ENCODE results near the gene TGIF2.

Gene TGIF2

DNA sequence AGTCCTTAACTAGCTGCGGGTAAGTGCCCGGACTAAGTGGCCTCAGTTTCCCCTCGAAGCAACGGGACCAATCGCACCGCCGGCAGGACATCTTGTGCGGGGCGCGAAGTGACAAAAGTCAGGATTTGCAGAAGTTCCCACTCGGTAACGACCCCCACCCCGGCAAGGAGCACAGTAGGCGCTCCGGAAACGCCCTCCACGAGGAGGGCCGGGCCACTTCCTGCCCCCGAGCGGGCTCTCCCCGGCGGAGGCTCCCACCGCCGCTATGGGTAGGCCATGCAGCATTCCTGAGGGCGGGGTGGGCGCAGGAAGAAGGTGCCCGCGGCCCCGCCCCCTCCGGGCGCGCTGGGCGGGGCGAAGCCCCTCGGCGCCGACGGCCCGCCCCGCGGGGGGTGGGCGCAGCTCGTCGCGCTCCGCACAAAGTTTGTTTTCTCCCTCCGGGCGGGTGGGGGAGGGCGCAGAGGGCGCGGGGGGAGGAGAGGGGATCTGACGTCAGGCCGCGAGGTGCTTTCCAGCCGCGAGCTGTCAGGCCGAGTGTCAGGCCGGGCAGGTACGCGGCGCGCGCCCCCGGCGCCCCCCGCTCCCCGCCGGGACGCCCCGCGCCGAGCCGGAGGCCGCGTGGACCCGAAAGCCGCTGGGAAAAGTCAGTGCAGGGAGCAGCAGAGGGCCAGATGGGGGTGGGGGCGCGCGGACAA, at the start of gene TGIF2:
Gene TGIF2 (plus strand): TSS at position 495 of the 695 bp plus-strand sequence. CDS start 5,178 bp downstream, outside the sequence.
- DNase-seq: peak; percentile 96

DNA sequence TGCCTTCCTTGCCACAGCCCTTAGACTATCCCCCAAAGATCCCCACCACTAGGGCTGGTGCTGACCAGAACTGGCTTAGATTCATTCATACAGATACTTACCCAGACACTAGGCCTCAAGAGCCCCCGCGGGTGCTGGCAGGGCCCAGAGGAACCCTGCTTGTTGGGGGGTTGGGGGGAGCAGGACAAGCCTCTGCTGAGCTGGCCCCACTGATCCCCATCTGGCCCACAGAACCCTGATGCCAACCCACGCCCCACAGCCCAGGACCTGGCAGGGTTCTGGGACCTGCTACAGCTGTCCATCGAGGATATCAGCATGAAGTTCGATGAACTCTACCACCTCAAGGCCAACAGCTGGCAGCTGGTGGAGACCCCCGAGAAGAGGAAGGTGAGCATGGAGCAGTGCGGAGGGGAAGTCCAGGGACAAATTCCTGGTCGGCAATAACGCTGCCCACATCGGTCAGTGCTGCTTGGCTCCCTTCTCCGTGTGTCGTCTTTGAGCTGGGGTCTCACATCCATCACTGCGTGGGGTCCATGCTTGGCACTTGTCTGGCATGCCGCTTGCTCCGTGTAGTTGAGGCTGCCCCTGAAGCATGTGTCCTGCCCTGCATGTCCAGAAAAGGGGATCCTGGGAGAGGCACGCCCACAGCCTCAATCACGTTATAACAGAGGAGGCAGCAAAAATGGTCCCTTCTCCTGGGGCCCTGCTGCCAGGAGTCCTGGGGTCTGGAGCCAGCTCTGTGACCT, 47.6 kb upstream of the TGIF2 start:
- no peak for DNase-seq

DNA sequence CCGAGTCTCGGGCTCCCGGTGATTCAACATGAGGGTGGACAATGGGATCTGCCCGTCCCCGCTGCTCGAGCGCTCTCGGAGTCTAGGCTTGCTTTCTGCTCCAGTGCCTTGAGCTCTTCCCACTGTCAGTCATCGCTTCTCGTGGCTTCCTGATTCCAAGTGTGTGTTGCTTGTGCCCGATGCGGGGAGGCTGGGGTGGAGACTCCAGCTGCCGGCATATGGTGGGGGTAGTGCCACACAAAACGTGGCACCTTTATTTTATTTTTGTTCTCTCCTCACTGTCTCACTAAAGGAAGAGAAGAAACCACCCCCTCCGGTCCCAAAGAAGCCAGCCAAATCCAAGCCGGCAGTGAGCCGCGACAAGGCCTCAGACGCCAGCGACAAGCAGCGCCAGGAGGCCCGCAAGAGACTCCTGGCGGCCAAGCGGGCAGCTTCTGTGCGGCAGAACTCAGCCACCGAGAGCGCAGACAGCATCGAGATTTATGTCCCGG, 46.8 kb upstream of the TGIF2 start:
- DNase-seq: peak; percentile 53

DNA sequence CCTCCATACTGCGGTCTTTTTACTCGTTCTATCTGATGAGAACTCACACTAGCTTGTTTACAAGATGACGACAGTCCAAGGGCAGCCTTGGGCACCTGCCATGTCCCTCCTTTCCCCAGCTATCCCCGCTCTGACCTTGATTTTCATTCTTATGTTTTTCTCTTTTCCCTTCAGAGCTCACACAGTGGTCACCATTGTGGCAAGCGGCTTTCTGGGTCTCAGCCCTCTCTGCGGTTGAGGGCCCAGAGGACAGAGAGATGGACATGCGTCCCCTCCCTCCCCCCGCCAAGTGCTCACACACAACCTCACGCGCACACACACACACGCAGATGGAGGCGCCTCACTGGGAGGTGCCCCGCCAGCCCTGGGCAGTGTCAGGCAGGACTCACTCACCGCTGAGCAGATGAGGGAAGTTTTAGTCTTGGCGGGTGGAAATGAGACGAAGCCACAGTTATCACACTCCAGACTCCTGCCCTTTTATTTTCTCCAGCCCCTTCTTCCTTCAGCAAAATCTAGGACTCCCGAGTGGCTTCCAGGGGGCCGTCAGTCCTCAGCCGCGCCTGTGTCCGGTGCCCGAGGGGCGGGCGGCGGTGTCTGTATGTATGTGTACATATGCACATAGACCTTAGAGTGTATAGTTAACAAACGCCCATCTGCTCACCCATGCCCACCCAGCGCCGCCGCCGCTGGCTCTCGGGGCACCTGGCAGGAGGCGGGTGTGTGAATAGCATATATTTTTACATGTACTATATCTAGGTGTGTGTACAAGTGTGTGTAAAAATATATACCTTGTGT, 45.9 kb upstream of the TGIF2 start:
- no peak for DNase-seq

DNA sequence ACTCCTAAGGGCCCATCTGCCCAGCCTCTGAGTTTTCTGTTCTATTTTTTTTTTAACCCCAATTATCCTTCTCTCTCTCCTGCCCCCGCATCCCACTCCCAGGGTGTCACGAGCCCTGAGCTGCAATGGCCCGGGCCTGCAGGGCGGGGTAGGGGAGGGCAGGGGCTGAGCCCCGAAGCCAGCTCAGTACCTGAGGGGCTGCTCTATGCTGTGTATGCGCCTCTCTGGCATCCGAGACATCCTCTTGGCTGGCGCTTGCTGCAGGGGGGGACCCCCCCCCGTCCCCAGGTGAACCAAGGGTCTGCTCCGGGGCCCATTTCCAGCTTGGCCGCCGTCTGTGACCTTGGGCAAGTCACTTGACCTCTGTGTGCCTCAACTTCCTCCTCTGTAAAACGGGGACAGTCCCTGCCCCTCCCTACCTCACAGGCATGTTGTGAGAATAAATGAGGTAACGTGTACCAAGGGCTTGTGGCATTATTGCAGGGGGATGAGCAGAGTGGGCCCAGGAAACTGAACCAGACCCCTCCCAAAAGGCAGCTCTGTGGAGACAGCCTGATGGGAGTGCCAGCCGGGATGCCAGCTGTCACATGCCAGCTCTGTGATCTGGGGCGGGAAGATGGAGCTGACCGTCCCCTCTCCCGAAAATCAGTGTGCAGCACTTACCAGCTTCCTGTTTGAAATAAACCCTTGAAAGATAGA, 45.1 kb upstream of the TGIF2 start:
- no peak for DNase-seq

DNA sequence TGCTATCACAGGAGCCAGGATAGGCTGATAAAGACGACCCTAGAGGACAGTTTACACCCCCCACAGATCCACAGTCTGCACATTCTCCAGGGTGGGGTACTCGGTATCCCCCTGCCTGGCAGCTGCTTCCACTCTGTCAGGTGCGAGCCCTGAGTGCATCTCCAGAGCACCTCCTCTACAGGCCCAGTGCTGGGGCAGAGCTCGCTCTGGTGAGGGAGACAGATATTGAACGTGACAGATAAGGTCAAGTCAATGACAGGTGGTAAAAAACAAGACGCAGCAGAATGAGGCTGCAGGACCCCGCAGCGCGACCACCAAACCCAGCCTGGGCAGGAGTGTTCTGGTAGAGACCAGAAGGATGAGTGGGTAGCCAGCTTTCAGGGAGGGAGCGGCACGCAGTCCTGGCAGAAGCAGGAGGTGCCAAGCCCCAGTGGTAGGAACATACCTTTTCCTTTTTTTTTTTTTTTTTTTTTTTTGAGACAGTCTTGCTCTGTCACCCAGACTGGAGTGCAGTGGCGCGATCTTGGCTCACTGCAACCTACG, 44.5 kb upstream of the TGIF2 start:
- peak; percentile 60 for DNase-seq

DNA sequence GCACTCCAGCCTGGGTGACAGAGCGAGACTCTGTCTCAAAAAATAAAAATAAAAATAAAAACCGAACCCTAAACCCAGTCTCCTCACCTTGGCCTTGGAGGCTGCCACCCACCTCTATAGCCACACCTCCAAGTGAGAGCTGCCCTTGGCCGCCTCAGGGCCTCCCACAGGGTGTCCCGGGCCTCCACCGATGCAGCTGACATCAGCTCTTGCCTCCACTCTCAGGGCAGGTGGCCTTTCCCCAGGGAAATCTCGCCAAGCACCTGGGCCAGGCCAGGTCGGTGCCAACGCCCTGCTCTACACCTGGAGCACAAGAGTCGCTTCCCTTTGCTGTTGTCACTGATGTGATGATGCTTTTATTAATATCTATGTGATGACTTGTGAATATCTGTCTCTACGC, 41.0 kb upstream of the TGIF2 start:
- DNase-seq: no peak

DNA sequence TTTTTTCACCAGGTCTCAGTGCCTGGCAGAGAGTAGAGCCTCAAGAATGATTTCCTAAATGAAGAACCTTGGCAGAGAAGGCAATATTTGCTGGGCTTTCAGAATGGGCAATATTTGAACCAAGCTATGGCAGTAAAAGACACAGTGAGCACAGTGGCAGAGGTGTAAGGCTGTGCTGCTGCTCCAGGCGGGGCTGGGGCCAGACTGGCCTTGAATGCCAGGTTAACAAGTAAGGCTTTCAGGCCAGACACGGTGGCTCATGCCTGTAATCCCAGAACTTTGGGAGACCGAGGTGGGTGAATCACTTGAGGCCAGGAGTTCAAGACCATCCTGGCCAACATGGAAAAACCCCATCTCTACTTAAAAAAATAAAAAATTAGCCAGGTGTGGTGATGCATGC, 40.6 kb upstream of the TGIF2 start:
- no peak for DNase-seq

DNA sequence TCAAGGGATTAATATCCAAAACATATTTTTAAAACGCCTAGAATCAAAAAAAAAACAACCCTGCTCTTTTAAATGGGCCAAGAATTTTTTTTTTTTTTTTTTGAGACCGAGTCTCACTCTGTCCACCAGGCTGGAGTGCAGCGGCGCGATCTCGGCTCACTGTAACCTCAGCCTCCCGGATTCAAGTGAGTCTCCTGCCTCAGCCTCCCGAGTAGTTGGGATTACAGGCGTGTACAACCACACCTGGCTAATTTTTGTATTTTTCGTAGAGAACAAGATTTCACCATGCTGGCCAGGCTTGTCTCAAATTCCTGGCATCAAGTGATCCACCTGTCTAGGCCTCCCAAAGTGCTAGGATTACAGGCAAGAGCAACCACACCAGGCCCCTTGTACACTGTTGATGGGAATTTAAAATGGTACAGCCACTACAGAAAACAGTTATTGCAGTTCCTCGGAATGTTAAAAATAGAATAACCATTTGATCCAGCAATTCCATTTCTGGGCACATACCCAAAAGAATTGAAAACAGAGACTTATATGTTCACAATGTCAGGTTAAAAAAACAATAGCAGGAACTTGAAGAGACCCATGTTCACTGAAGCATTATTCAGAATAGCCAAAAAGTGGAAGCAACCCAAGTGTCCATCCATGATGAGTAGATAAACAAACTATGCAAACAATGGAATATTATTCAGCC, 35.2 kb upstream of the TGIF2 start:
- no peak for DNase-seq

DNA sequence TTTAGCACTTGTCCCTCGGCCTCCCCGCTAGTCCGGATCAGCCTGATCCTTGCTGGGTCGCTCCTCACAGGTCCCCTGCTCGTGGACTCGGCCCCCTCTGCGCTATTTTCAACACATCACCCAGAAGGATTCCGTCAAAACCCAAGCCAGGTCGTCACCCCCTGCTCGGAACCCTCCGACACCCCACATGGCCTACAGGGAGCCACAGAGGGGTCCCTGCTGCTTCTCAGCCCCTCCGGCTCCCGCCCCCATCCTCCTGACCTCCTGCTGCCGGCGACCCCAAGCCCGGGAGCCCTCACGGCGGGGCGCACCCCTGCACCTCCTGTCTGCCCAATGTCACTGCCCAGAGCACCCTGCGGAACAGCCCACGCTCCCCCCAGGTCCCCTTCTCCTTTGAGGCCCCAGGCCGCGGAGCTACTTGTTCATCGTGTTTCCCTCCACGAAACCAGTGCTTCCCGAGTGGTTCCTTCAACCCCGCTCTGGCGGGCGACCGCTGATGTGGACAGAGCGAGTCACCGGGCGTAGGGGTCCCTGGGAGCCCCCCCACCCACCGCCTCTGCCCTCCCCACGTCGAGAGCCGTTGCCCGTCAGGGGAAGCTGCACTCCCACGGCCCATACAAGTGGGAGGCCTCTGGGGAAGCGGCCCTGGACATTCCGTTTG, 32.7 kb upstream of the TGIF2 start:
- DNase-seq: no peak

DNA sequence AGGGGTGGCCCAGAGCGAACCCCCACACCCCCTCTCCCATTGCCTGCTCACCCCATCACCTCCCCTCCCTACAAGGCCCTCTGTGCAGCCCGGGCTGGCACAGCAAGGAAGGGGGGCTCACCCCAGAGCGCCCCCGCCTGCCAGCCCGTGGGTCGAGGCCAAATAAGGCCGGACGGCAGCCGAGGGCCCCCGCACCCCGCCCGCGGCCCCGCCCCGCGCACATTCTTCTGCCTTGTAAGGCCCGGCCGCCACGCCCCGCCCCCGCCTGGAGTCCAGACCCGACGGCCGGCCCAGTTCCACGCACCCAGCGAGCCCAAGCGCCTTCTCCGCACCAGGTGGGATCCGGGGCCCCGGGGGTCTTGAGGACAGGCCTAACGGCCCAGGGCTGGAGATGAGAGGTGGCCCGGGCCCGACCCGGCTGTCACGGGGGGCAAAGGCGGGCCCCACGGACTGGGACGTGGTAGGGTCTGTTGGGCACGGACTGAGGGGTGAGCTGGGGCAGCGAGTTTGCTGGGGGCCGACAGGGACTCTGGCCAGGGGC, 32.1 kb upstream of the TGIF2 start, which contains the start of gene MYL9:
Gene MYL9 (plus strand): TSS at position 293 of the 541 bp plus-strand sequence. CDS start 3,366 bp downstream, outside the sequence.
- DNase-seq: peak; percentile 66

DNA sequence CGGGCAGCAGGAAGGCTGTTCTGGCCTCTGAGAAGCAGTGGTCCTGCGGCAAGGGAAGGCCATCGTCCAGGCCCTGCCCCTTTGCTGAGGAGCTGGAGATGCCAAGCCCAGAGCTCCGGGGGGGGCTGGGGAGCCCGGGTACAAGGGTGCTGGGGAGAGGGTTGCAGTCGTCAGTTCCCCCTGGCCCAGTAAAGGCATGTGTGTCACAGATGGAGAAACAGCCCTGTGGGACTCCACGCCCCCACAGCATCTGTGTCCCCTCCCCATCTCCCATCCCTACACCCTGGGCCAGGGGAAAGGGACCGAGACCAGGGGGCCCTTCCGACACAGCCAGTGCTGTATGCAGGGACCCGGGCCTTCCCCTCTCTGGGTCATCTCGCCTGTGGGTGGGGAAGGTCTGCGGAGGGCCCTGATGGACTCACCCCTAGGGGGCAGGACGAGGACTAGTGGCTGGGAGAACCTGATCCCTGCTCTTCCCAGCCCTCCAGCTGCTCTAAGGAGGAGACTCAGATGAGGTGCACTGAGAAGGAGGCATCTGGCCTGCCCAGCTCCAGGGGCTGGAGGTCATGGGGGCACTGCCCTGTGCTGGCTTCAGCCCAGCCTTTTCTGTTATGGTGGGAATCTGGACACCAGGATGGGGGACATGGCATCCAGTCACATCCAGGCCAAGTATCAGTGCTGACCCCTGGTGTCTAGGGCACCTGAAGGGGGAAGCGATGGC, 31.5 kb upstream of the TGIF2 start:
- DNase-seq: peak; percentile 65

DNA sequence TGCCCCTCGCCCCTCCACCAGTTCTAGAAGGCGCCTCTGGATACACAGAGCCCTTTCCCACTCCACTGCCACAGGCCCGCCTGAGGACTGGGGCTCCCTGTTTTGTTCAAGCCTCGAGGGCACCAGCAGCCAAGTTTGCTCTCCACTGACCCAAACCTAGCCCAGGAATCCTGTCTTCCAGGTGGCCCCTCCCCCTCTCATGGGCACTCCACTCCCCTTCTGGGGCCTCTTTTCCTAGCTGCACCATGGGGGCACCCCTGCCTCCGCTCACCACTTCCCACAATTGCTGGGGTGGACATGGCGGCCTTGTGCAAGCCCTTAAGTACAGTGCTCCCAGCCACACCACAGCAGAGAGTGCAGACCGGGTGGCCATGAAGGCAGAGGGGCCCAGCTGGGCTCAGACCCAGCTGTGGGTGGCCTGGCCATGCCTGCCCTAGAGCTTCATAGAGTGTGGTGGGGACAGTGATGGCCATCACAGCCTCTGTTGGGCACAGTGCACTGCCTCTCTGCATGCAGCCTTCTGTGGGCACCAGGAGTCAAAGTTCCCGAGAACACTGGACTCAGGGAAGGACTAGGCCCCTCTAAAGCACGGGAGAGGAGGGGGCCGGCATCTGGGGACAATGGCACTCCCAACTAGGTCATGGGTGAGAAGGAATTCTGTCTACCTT, 30.7 kb upstream of the TGIF2 start:
- no peak for DNase-seq

DNA sequence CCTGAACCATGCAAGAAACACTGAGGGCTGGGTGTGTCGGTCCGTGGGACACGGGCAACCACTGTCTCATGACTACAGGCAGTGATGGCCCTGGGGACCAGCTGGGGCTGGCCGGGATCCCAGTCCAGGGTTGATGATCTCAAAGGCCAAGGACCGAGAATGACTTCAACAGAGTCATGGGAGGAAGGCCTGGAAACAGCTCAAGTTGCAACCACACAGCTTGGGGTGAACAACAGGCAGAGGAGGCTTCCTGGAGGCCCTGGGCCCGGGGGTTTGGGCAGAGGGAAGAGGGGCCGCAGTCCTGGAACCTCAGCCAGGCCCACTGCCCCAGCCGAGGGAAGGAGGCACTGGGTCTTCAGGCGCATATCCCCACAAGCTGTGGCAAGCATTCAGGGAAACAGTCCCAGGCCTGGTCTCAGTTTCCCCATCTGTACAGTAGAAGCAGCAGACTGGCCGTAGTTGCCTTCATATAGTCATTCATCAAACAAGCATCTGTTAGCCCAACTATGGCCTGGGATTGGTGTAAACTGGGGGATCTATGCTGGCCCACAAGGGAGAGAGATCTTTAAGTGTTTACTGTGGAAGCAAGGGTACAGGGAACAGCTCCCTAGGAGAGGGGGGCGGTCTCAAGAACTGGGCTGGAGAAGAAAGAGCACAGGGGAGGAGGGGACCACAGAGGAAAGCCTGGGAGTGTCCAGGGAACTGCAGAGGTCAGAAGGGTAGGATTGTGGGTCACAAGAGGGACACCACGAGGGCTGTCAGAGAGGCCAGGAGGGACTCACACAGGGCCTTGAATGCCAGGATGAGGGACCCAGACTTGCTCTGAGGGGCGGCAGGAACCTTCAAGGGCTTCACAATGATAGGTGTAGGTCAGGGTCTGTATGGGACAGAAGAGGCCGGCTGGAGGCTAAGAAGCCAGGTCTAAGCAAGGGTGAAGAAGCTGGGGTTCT, 29.9 kb upstream of the TGIF2 start:
- no peak for DNase-seq

DNA sequence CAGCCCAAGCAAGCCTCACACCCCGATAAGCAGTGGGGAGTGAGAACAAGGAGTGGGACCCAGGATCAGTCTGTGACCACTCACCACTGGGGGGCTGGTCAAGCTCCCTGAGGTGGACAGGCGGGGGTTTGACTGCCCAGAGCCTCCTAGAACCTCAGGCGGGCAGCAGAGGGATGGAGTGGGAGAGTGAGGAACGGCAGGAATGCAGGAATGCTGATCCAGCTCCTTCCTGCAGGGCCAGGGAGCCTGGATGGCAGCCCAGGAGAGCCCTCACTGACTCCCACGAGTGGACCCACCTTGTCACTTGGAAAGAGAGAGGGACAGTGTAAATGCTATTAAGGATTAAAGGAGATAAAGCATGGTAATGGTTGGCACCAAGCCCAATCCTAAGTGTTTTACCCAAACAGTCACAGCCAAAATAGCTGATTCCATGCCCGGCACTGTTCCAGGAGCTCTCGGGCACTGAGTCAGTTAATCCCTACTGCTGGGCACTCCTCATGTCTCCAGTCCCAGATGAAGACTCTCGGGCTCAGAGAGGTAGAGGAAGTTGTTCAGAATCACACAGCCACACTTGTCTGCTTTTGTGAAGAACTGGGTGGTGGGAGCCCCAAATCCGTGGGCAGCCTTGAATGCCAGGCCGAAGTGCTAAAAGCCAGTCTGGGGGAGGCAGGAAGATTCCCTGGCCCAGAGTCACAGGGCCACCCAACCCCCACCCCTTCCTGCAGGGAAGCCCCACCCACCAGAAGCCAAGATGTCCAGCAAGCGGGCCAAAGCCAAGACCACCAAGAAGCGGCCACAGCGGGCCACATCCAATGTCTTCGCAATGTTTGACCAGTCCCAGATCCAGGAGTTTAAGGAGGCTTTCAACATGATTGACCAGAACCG, 29.0 kb upstream of the TGIF2 start:
- DNase-seq: no peak

DNA sequence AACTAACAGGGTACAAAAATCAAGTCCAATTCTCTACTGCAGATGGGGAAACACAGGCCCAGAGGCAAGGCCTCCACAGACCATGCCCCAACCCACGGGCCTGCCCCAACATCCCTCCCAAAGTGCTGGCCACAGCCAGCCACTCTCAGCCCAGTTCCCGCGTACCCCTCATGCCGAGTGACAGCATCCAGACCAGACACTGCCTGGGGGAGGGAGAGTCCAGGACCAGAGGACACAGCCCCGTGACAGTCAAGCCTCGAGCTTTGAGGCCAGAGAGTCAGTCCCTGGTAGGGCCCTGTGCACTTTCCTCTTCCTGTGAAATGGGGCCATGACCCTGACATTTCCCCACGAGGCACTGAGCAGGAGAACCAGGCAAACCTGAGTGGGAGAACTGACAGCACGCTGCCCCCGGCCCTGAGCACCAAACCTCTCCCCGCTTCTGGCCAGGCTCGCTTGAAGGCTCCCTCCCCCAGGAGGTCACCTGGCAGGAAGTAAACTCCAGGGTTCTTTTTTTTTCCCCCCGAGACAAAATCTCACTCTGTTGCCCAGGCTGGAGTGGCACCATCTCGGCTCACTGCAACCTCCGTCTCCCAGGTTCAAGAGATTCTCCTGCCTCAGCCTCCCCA, 27.2 kb upstream of the TGIF2 start:
- no peak for DNase-seq
